Activated T-cell treated with anti-CD3 and anti-CD28 coated beads for 24 hours (primary cell): ENCODE data around the gene AXIN1.
A peak's percentile ranks its signal among the peaks of the same experiment; 100 is the strongest.
"Not testable (repeated sequence)": the region's sequence is repeated elsewhere in the genome, so short reads cannot be mapped to it uniquely, and the experiment has no call there.

Source experiments
- DNase-seq: peaks from one replicate; pipeline ENCODE4 v3.0.0-alpha.2; 2020; ENCODE audit warnings: low read depth

AXIN1 gene

GRCh38 chr16:370443-370842 is 17.9 kb upstream of the AXIN1 start, which contains the start of gene MRPL28:
MRPL28 (minus strand) TSS chr16:370538; CDS start chr16:370218, 320 bp downstream.
- DNase-seq, result peak; percentile 90

- DNase-seq, result no peak
Measured at GRCh38 chr16:369866-370436, 17.4 kb upstream of the AXIN1 start.

- DNase-seq, result no peak
Measured at GRCh38 chr16:369275-369865, 16.8 kb upstream of the AXIN1 start.

- no peak for DNase-seq
Measured at GRCh38 chr16:368388-369158, 16.1 kb upstream of the AXIN1 start.

- no peak for DNase-seq
Measured at GRCh38 chr16:367333-367903, 14.9 kb upstream of the AXIN1 start.

GRCh38 chr16:366476-366875 is 14.0 kb upstream of the AXIN1 start:
- DNase-seq, result no peak

- DNase-seq, result no peak
Measured at GRCh38 chr16:364595-365491, 12.3 kb upstream of the AXIN1 start.

GRCh38 chr16:363766-364490 is 11.4 kb upstream of the AXIN1 start:
- no peak for DNase-seq

GRCh38 chr16:363110-363765 is 10.7 kb upstream of the AXIN1 start:
- DNase-seq, result no peak

GRCh38 chr16:362702-362999 is 10.1 kb upstream of the AXIN1 start:
- DNase-seq, result not testable (repeated sequence)

- DNase-seq, result peak; percentile 58
Measured at GRCh38 chr16:361872-362701, 9.6 kb upstream of the AXIN1 start.

GRCh38 chr16:361341-361871 is 8.9 kb upstream of the AXIN1 start:
- DNase-seq, result no peak

- no peak for DNase-seq
Measured at GRCh38 chr16:360698-361336, 8.3 kb upstream of the AXIN1 start.

GRCh38 chr16:359871-360697 is 7.6 kb upstream of the AXIN1 start:
- no peak for DNase-seq

GRCh38 chr16:359067-359763 is 6.7 kb upstream of the AXIN1 start:
- no peak for DNase-seq

GRCh38 chr16:356741-357140 is 4.2 kb upstream of the AXIN1 start:
- no peak for DNase-seq

- DNase-seq, result no peak
Measured at GRCh38 chr16:354971-355461, 2.5 kb upstream of the AXIN1 start.
